Measurements from ENCODE around the gene GPR142.

- TF ChIP-seq EZH2 (IDR thresholded peaks at IDR 0.05; ENCODE audit: borderline replicate concordance, low read depth, low read length, severe bottlenecking): no peak
- TF ChIP-seq JUN (IDR thresholded peaks at IDR 0.05; ENCODE audit: borderline replicate concordance, insufficient read depth, insufficient read length, low read depth): no peak
- TF ChIP-seq CTCF (IDR thresholded peaks at IDR 0.05; ENCODE audit: extremely low read depth in 1 of 2, insufficient read depth in 1 of 2, low read depth in 1 of 2, low read length in 2 of 2): no peak
- no peak for TF ChIP-seq POLR2A (IDR thresholded peaks at IDR 0.05; ENCODE audit: low read depth, low read length)
- no peak for TF ChIP-seq MAX (IDR thresholded peaks at IDR 0.05; ENCODE audit: insufficient read depth, insufficient read length)
- TF ChIP-seq MYC (IDR thresholded peaks at IDR 0.05; ENCODE audit: low read depth, low read length): no peak
- no peak for TF ChIP-seq POLR2AphosphoS5 (IDR thresholded peaks at IDR 0.05; ENCODE audit: insufficient read depth, low read depth, low read length)
- TF ChIP-seq FOS (IDR thresholded peaks at IDR 0.05; ENCODE audit: borderline replicate concordance, insufficient read depth, low read length): no peak
- no peak for TF ChIP-seq GATA2 (IDR thresholded peaks at IDR 0.05; ENCODE audit: insufficient read depth, insufficient read length, low read depth, low read length)
Observed at GRCh38 chr17:74408262-74408661, 41.0 kb downstream of the GPR142 start.
